Measurements from ENCODE around the gene MTCH1.

Gene MTCH1

DNA sequence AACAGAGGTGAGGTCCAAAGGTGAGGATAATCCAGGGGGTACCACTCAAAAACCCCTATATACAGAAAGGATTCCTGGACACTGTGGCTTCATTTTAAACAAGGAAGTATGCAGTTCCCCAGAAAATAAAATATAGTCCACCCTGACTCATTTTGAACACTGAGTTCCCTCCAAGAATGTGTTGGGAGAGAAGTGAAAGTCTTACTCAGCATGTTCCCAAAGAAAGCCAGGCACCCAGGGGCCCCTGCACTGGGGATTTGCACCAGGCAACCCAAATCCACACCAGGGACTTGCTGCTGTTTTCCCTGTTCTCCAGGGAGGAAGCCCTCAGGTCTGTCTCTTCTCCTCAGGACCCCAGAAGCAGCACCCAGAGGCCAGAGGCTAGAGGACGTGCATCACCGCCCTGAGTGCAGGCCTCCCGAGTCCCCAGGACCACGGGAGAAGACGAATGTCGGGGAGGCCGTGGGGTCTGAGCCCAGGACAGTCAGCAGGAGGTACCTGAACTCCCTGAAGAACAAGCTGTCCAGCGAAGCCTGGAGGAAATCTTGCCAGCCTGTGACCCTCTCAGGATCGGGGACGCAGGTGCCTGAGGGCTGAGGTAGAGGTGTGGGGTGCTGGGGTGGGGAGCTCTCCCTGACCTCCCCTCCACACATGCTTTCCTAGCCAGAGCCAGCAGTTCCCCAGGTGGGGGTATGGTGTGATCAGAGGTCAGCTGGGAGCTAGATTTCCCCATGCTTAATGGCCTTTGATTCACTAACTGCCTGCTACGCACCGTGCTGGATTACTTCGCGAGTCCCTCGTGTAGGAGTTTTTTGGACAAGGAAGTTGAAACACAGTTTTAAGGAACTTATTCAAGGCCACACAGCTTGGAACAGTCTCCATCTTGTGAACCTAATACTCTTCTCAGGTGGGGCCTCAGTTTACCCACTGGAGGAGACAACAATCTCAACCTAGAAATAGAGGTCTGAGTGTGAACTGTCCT, 22.8 kb upstream of the MTCH1 start:
- DNase-seq (ENCODE audit: low read depth), result no peak
- no peak overlapping the region for H3K4me3 ChIP-seq (ENCODE audit: low read depth, low read length)
- TF ChIP-seq, protein P1, sequence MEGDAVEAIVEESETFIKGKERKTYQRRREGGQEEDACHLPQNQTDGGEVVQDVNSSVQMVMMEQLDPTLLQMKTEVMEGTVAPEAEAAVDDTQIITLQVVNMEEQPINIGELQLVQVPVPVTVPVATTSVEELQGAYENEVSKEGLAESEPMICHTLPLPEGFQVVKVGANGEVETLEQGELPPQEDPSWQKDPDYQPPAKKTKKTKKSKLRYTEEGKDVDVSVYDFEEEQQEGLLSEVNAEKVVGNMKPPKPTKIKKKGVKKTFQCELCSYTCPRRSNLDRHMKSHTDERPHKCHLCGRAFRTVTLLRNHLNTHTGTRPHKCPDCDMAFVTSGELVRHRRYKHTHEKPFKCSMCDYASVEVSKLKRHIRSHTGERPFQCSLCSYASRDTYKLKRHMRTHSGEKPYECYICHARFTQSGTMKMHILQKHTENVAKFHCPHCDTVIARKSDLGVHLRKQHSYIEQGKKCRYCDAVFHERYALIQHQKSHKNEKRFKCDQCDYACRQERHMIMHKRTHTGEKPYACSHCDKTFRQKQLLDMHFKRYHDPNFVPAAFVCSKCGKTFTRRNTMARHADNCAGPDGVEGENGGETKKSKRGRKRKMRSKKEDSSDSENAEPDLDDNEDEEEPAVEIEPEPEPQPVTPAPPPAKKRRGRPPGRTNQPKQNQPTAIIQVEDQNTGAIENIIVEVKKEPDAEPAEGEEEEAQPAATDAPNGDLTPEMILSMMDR (conservative IDR thresholded peaks at IDR 0.05; ENCODE audit: low read depth, low read length), result no peak

DNA sequence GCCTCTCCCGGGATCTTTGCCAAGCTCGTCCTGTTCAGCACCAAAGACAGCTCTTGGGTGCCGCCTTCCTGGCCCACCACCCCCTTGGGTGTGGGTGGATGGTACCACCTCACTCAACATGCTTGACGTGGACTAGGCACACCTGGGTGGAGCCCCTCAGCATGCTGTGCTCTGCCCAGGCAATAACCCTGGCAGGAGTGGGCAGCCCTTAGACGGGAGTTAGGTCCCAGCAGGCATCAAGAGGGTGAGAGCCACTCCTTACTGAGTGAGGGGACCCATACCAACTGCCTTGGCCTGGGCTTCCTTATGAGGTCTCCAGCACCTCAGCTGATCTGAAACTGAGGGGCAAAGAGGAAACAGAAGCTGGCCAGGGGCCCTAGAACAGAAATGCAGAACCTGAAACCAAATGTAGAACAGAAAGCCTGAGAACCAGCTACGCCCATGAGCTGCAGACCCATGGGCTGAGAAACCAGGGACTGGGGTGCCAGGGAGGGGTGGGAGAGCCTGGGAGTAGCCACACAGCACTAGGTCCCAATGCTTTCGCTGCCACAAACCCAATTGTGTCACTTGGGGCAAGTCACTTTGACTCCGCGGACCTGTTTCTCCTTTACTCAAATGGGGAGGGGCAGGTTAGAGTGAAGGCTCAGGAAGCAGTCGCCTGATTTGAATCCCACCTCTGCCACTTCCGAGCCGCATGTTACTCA, 21.5 kb upstream of the MTCH1 start:
- TF ChIP-seq, protein P1 (conservative IDR thresholded peaks at IDR 0.05; ENCODE audit: low read depth, low read length), result no peak
- DNase-seq (ENCODE audit: low read depth), result no peak
- H3K4me3 ChIP-seq (ENCODE audit: low read depth, low read length), result no peak overlapping the region

DNA sequence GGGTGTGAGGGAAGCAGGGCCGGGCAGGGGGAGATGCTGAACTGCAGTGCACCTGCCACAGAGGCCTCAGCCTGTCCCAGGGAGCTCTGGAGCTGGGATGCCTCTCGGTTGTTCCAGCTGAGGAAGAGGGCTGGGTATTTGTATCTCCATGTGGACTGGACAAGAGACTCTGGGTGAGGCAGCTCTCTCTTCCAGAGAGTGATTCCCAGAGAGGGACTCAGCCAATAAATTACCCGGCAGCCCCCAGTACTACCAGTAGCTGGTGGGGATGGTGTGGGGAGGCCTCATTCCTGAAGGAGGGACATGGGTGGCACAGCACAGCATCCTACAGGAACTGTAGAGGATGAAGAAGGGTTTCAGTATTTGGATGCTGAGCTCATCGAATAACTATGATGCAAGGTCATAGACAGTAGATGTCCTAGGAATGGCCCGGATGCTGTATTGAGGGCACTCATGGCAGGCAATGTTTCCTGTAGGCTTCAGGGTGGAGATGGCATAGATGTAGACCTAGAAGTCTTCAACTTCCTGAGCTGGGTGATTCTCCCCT, 20.9 kb upstream of the MTCH1 start:
- no peak for DNase-seq (ENCODE audit: low read depth)
- TF ChIP-seq, protein P1 (conservative IDR thresholded peaks at IDR 0.05; ENCODE audit: low read depth, low read length), result no peak
- H3K4me3 ChIP-seq (ENCODE audit: low read depth, low read length), result no peak overlapping the region

DNA sequence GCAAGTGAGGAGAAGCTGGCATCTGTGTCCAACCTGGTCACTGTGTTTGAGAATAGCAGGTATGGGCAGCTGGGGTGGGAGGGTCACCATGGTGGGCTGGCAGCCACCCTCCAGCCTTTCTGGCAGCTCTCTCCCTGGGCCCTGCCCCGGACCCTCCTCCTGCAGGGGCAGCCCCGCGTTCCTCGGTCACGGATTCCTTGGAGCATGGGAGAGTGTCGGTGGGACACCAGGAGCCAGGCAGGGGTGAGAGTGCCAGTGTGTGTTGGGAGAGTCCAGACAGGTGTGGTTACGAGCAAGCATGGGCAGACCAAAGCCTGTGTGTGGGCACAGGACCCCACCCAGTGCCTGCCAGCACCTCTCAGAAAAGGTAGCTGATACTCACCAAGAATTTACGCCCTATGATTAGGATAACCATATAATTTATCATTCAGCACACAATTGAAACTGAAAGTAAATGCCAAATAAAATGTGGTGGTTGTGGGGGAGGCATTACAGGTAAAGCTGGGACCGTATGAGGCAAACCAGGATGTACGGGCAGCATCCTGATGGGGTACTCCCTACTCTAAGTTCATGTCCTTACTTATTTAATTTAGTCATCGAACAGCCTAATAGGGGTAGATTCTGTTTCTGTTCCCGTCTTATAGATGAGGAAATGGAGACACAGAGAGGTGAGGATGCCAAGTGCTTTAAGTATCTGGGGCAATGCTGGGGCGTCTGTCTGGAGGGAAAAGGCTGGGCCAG, 20.0 kb upstream of the MTCH1 start:
- no peak overlapping the region for H3K4me3 ChIP-seq (ENCODE audit: low read depth, low read length)
- DNase-seq (ENCODE audit: low read depth), result no peak
- TF ChIP-seq, protein P1 (conservative IDR thresholded peaks at IDR 0.05; ENCODE audit: low read depth, low read length), result no peak

DNA sequence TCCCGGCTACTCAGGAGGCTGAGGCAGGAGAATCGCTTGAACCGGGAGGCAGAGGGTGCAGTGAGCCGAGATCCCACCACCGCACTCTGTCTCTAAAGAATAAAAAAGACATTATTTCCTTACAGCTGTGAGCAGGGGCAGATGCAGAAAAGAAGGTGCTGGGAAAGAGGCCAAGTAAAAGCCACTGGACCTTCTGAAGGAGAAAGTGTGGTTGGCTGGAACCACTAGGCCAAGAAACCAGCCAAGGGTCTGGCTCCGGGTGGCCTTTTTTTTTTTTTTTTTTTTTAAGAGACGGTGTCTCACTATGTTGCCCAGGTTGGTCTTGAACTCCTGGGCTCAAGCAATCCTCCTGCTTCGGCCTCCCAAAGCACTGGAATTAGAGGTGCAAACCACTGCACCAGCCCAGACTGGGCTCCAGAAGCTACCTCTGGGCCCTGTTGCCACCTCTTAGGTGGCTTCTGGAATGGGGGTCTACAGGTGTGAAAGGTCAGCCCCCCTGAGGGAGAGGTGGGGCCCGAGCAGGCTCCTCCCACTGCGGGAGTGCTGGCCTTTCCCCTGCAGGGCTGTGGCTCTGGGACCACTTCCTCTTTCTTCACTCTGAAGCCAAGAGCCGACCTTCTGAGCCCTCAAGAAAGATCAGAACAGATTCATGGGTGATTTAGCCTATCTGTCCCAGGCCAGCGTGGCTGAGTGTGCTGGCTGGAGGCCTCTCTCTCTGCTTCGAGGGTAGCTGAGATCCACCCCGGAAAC, 19.2 kb upstream of the MTCH1 start, which contains the start of gene FGD2:
TSS of gene FGD2 (plus strand) at position 595 of the 750 bp plus-strand sequence. CDS start 163 bp downstream, outside the sequence.
- no peak for DNase-seq (ENCODE audit: low read depth)
- TF ChIP-seq, protein P1 (conservative IDR thresholded peaks at IDR 0.05; ENCODE audit: low read depth, low read length), result no peak
- no peak within 1 kb of the TSS for H3K4me3 ChIP-seq (ENCODE audit: low read depth, low read length)

Measured in choroid plexus epithelial cell (primary cell).